NOMO-1 (cell line): Measurements from ENCODE around the gene FZD2.

Source experiments
- DNase-seq, 2 experiments: peaks; one replicate each; lab custom pipeline; 2025; ENCODE audit not compliant: unreplicated experiment in 2 of 2; lab: John Stamatoyannopoulos, UW

The FZD2 gene

DNA sequence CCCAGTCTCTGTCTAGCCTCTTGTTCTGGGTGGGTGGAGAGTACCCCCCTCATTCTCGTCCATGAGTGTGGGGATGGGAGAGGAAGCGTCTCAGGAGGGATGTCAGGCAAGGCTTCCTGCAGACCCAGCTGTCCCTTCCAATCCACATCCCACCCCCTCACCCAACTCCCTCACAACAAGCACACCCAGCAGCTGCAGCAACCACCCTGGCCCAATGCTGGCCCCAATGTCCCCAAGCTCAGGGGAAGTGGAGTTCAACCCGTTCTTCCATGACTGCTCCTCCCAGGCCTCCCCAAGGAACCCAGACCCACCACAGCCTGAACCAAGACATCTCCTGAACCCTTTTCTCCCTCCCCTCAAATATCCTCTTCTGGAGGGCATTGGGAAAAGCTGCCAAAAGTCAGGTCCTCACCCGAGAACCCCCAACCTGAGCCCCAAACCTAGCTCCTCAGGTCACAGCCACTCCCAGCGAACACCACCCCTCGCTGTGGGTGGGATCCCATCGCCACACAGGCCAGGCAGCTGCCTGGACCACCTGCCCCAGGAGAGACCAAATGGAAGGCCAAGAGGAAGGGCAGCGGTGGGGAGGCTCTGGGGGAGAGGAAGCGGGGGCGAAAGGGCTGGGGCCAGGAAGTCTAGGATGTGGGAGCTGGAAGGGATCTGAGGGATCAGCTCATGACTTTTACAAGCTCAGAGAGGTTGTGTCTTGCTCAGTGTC, 47.6 kb downstream of the FZD2 start:
- no peak for DNase-seq

GRCh38 chr17:44606658-44607057, 49.4 kb downstream of the FZD2 start:
- DNase-seq = no peak

GRCh38 chr17:44607836-44608690, 50.8 kb downstream of the FZD2 start:
- no peak for DNase-seq

DNA sequence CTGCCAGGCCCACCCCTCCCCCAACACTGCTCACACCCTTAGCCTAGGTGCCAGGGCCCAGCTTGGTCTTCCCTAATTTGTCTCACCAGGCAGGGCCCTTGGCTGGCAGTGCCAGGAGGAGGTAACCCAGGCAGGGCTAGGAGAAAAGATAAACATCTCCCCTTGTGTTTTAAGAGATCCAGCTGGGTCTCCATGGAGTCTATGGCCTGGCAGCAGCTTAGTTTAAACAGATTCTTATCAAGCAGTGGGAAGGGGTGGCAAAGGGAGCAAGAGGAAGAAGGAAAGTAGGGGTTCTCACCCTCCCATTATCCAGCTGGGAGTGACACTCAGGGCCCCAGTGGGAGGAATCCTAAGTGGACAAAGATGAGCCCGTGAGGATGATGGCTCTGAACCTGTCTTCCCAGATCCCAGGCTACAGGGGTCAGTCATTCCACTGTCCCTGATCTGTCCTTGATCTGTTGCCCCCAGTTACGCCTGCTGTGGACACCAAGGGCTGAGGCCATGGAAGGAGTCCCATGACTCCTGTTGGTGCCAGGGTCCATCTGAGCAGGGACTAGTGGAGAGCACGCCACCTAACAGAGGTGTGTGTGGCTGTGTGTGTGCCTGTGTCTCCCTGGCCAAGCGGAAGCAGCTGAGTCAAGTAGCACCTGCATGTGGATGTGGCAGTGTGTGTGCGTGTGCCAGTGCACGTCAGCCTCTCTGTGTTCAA, 51.6 kb downstream of the FZD2 start:
- DNase-seq = no peak

- no peak for DNase-seq
These were observed 53.0 kb downstream of the FZD2 start for GRCh38 chr17:44610331-44610730.
